Measurements from ENCODE around the gene LTF.

GRCh38 chr3:46466273-46466672 lies 1.6 kb upstream of the LTF start:
- TF ChIP-seq ZNF239 (tag by site-specific recombination; IDR thresholded peaks at IDR 0.05), result no peak
- TF ChIP-seq, protein P1, sequence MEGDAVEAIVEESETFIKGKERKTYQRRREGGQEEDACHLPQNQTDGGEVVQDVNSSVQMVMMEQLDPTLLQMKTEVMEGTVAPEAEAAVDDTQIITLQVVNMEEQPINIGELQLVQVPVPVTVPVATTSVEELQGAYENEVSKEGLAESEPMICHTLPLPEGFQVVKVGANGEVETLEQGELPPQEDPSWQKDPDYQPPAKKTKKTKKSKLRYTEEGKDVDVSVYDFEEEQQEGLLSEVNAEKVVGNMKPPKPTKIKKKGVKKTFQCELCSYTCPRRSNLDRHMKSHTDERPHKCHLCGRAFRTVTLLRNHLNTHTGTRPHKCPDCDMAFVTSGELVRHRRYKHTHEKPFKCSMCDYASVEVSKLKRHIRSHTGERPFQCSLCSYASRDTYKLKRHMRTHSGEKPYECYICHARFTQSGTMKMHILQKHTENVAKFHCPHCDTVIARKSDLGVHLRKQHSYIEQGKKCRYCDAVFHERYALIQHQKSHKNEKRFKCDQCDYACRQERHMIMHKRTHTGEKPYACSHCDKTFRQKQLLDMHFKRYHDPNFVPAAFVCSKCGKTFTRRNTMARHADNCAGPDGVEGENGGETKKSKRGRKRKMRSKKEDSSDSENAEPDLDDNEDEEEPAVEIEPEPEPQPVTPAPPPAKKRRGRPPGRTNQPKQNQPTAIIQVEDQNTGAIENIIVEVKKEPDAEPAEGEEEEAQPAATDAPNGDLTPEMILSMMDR (tag by site-specific recombination; IDR thresholded peaks at IDR 0.05), result no peak
